HepG2 (cell line): Measurements from ENCODE around the gene DMAP1. TPM values are rescaled to one million over a fixed set of nuclear protein-coding genes. Genes with fewer than 3 reads are reported as not detected.
A peak's percentile ranks its signal among the peaks of the same experiment; 100 is the strongest.

Experiments used
- ATAC-seq: fragments of 200-7000 bp; cut with Tn5 transposase; 3 replicates; pipeline ENCODE4 v1.9.1; 2020; ENCODE audit warnings: mild to moderate bottlenecking, moderate library complexity
- BruUV-seq: library from RNA; stranded (reverse); fragments of 400-500 nt; replicated peaks from 2 replicates; lab custom pipeline; 2021; lab: Mats Ljungman, UMichigan
- CTCF ChIA-PET: fragments of 300-600 bp; formaldehyde crosslinking; extraction: SDS; loops from one replicate; lab custom pipeline; 2021; ENCODE audit warnings: low total read pairs, inconsistent platforms, low intra/inter-chr PET ratio; lab: Yijun Ruan, JAX
- POLR2A ChIA-PET: fragments of 350-600 bp; sonication (Branson Sonifier 250); formaldehyde crosslinking; loops from one replicate; lab custom pipeline; 2020; ENCODE audit warnings: antibody characterized with exemption, inconsistent platforms; lab: Yijun Ruan, JAX
- DNase-seq: peaks from one replicate; pipeline ENCODE4 v3.0.0-alpha.2; 2015; ENCODE audit warnings: low spot score
- FAIRE-seq: peaks from 3 replicates; lab custom pipeline; 2011; peaks lifted over from hg19 to GRCh38; lab: Jason Lieb, UNC
- H2AFZ ChIP-seq: one replicate; pipeline ENCODE4 v1.6.1; 2011; ENCODE audit warnings: low read length, inconsistent platforms
- H3K27ac ChIP-seq: fragments of 300-600 bp; 3 replicates; pipeline ENCODE4 v1.8.0; 2011; ENCODE audit warnings: mixed run types, mild to moderate bottlenecking, mixed read lengths, low read length, inconsistent platforms; ENCODE audit not compliant: insufficient read depth; ENCODE audit errors: extremely low read length
- H3K27me3 ChIP-seq, 2 experiments: fragments of 200-600 bp in 1 of 2; 2 replicates in 1 of 2; 3 replicates in 1 of 2; pipeline versions ENCODE4 v1.6.0 to v1.8.0; 2011; ENCODE audit warnings: low read length in 2 of 2, mild to moderate bottlenecking in 2 of 2, moderate library complexity in 2 of 2, inconsistent platforms in 1 of 2; ENCODE audit not compliant: insufficient read depth in 2 of 2, control insufficient read depth in 1 of 2
- H3K36me3 ChIP-seq, 2 experiments: fragments of 200-600 bp in 1 of 2; replicated peaks in 1 of 2; 2 replicates in 1 of 2; 3 replicates in 1 of 2; pipeline versions ENCODE4 v1.5.1 to v1.8.0; 2011; ENCODE audit warnings: low read length in 2 of 2, inconsistent platforms in 1 of 2; ENCODE audit not compliant: insufficient read depth in 2 of 2, control insufficient read depth in 1 of 2
- H3K4me1 ChIP-seq: 2 replicates; pipeline ENCODE4 v1.5.1; 2012; ENCODE audit warnings: low read length, inconsistent platforms; ENCODE audit not compliant: insufficient read depth
- H3K4me2 ChIP-seq: 2 replicates; pipeline ENCODE4 v1.6.0; 2011; ENCODE audit warnings: low read depth, low read length, inconsistent platforms
- H3K4me3 ChIP-seq, 3 experiments: fragments of 200-600 bp in 1 of 3; sonication (generic), shearing (Covaris generic) in 1 of 3; replicated peaks in 1 of 3; 2 replicates each; pipeline ENCODE4 v1.5.1; 2011 to 2016; ENCODE audit warnings: low read length in 3 of 3, inconsistent platforms in 2 of 3, low read depth in 2 of 3, mild to moderate bottlenecking in 2 of 3, control low read depth in 1 of 3, mixed read lengths in 1 of 3; ENCODE audit not compliant: insufficient read depth in 1 of 3
- H3K79me2 ChIP-seq: one replicate; pipeline ENCODE4 v1.6.1; 2011; ENCODE audit warnings: low read length, inconsistent platforms; ENCODE audit not compliant: insufficient read depth
- H3K9ac ChIP-seq: 2 replicates; pipeline ENCODE4 v1.6.0; 2011; ENCODE audit warnings: mild to moderate bottlenecking, low read depth, low read length, inconsistent platforms; ENCODE audit not compliant: insufficient read depth
- H3K9me3 ChIP-seq: 2 replicates; pipeline ENCODE4 v1.5.1; 2012; ENCODE audit warnings: mild to moderate bottlenecking, low read length
- H4K20me1 ChIP-seq: 2 replicates; pipeline ENCODE4 v1.6.0; 2011; ENCODE audit warnings: inconsistent platforms, mild to moderate bottlenecking, low read length, moderate library complexity; ENCODE audit not compliant: insufficient read depth
- ARHGAP35 ChIP-seq: sonication (generic); formaldehyde crosslinking; IDR thresholded peaks from 2 replicates; pipeline ENCODE4 v1.9.0; 2022; ENCODE audit warnings: mild to moderate bottlenecking, inconsistent platforms, moderate library complexity, missing genetic modification reagents, borderline replicate concordance
- GPN1 ChIP-seq: sonication (generic); formaldehyde crosslinking; IDR thresholded peaks from 2 replicates; pipeline ENCODE4 v1.5.1; 2020; ENCODE audit warnings: missing genetic modification reagents, borderline replicate concordance
- HNF4A ChIP-seq: sonication (generic); formaldehyde crosslinking; IDR thresholded peaks from 2 replicates; pipeline ENCODE4 v1.4.0; 2020; ENCODE audit warnings: missing genetic modification reagents
- HNRNPH1 ChIP-seq: fragments of 200-400 bp; formaldehyde crosslinking; optimal IDR thresholded peaks from 2 replicates; pipeline ENCODE3; 2017; ENCODE audit warnings: mild to moderate bottlenecking, low read depth, low read length
- MXD1 ChIP-seq: sonication (generic); formaldehyde crosslinking; IDR thresholded peaks from 2 replicates; pipeline ENCODE4 v1.4.0; 2020; ENCODE audit warnings: mild to moderate bottlenecking, missing genetic modification reagents
- NFYC ChIP-seq: IDR thresholded peaks from 2 replicates; pipeline ENCODE4 v1.6.1; 2016; ENCODE audit warnings: missing genetic modification reagents, missing compliant biosample characterization
- RAD21 ChIP-seq: fragments of 450-650 bp; formaldehyde crosslinking; IDR thresholded peaks from 2 replicates; pipeline ENCODE4 v1.5.0; 2020; ENCODE audit warnings: mild to moderate bottlenecking
- RCOR2 ChIP-seq: IDR thresholded peaks from 2 replicates; pipeline ENCODE4 v1.6.1; 2016; ENCODE audit warnings: missing biosample characterization, missing genetic modification reagents
- SALL2 ChIP-seq: sonication (generic); formaldehyde crosslinking; IDR thresholded peaks from 2 replicates; pipeline ENCODE4 v1.8.1; 2023; ENCODE audit warnings: mild to moderate bottlenecking, missing genetic modification reagents, inconsistent platforms
- SAP130 ChIP-seq: IDR thresholded peaks from 2 replicates; pipeline ENCODE4 v1.6.1; 2016; ENCODE audit warnings: low read depth
- ZMYM4 ChIP-seq: sonication (generic); formaldehyde crosslinking; IDR thresholded peaks from 2 replicates; pipeline ENCODE4 v1.8.1; 2023; ENCODE audit warnings: mild to moderate bottlenecking, missing genetic modification reagents
- ZNF326 ChIP-seq: sonication (generic); formaldehyde crosslinking; IDR thresholded peaks from 2 replicates; pipeline ENCODE4 v1.4.0; 2020; ENCODE audit warnings: missing genetic modification reagents, borderline replicate concordance
- ZNF687 ChIP-seq: sonication (generic); formaldehyde crosslinking; IDR thresholded peaks from 2 replicates; pipeline ENCODE4 v1.5.1; 2020; ENCODE audit warnings: mild to moderate bottlenecking, missing genetic modification reagents, moderate library complexity
- ZNF746 ChIP-seq: sonication (generic); formaldehyde crosslinking; IDR thresholded peaks from 2 replicates; pipeline ENCODE4 v1.8.0; 2022; ENCODE audit warnings: mild to moderate bottlenecking, missing genetic modification reagents
- WGBS: methylation state at CpG from one replicate; pipeline ENCODE4 v1.1.6; 2017; ENCODE audit warnings: low lambda C conversion rate; 5-methylcytosine and 5-hydroxymethylcytosine counted together
- in situ Hi-C: cut with HindIII; loops from 2 replicates; pipeline ENCODE4 v1.10.0; 2017; ENCODE audit warnings: low pct_unique_long_range_greater_than_20kb; ENCODE audit not compliant: extremely low pct_ligation_motif_present
- intact Hi-C: fragments of 100-400 bp; cut with micrococcal nuclease; formaldehyde crosslinking; loops from one replicate; pipeline ENCODE4 v1.10.0; 2022; ENCODE audit not compliant: unreplicated experiment
- polyA plus RNA-seq, 8 experiments: library from polyadenylated mRNA; depleted of rRNA in 3 of 8; stranded (reverse) in 7 of 8; unstranded in 1 of 8; fragments of >200 nt; fragmentation: Illumina TruSeq in 4 of 8; extraction: Trizol in 4 of 8; gene quantifications; 2 replicates each; pipeline versions ENCODE4 v1.2.1 to v1.2.3, GENCODE V29; 2011 to 2016; ENCODE audit warnings: low read depth in 4 of 8, missing spikeins in 1 of 8, mixed read lengths in 1 of 8; ENCODE audit not compliant: insufficient read depth in 1 of 8
- total RNA-seq, 5 experiments: library from RNA; depleted of rRNA; stranded (reverse); fragments of >200 nt; fragmentation: Illumina TruSeq; extraction: Trizol; gene quantifications; 2 replicates each; pipeline ENCODE4 v1.2.3, GENCODE V29; 2016; ENCODE audit warnings: low read depth in 1 of 5

Gene DMAP1
- total and polyA plus RNA-seq, 2 of the 13 experiments (the other 11 are each of a cell fraction or from before 2014, with no cell fraction given), result 17.6 to 32.7 TPM

GRCh38 chr1:44238660-44239059 lies 25.4 kb downstream of the DMAP1 start:
- H3K27ac ChIP-seq, result no peak overlapping the region
- FAIRE-seq (no peak), ATAC-seq (no peak), DNase-seq (no peak)
- H3K9me3 ChIP-seq, result no peaks in the 10 kb centered on the region
- intact Hi-C loops, result loop anchor here (5.0 kb wide), 1 partner anchor 79 kb away; no protein-coding TSS in a partner anchor
- in situ Hi-C loops, result loop anchor here (5.0 kb wide), 1 partner anchor 44 kb away; no protein-coding TSS in a partner anchor
- TF ChIP-seq ZNF326 (CRISPR knock-in tag) (no peak), SAP130 (CRISPR knock-in tag) (no peak), MXD1 (CRISPR knock-in tag) (no peak), SALL2 (no peak), HNRNPH1 (no peak), ZNF746 (no peak)
- no peak overlapping the region for H3K4me2 ChIP-seq
- no TSS peak for BruUV-seq
- no peaks in the 10 kb centered on the region for H3K27me3 ChIP-seq
- H3K9ac ChIP-seq, result no peak overlapping the region
- peaks cover 1 to 2% of the 10 kb centered on the region in 2 experiments; a peak in 2 of 5 replicates for H3K36me3 ChIP-seq
- no peaks in the 10 kb centered on the region for H4K20me1 ChIP-seq
- H3K4me3 ChIP-seq, result no peak overlapping the region
- WGBS, result 98% methylated on average over 3 of the region's 4 CpGs
- no peaks in the 10 kb centered on the region for H3K79me2 ChIP-seq
- CTCF ChIA-PET, result no interaction called here
- POLR2A ChIA-PET, result interaction anchor here (1.8 kb wide), 1 partner anchor 21 kb away, joined by 5 read pairs; no protein-coding TSS in a partner anchor
- peaks cover 22% of the 10 kb centered on the region for H3K4me1 ChIP-seq
- no peak overlapping the region for H2AFZ ChIP-seq

- DNase-seq (peak; percentile 48), FAIRE-seq (no peak), ATAC-seq (peak; percentile 75)
- Histone ChIP-seq H2AFZ (no peak overlapping the region), H3K27ac (peak overlapping the region; percentile 19), H3K4me1 (peaks cover 22% of the 10 kb centered on the region), H3K4me2 (peak overlapping the region; percentile 19; the same call in 1 of the 2 replicates), H3K4me3 (no peak overlapping the region), H4K20me1 (no peaks in the 10 kb centered on the region), H3K79me2 (no peaks in the 10 kb centered on the region), H3K27me3 (no peaks in the 10 kb centered on the region), H3K9ac (no peak overlapping the region), H3K9me3 (no peaks in the 10 kb centered on the region), H3K36me3 (peaks cover 1 to 8% of the 10 kb centered on the region in 2 experiments; a peak in 2 of 5 replicates)
- no TSS peak for BruUV-seq
- ChIA-PET CTCF (interaction anchor here (1.8 kb wide), 1 partner anchor 79 kb away, joined by 6 read pairs; no protein-coding TSS in a partner anchor), POLR2A (interaction anchor here (1.8 to 2.2 kb wide), 2 partner anchors 22 to 43 kb away, joined by 5 to 9 read pairs; no protein-coding TSS in a partner anchor)
- intact Hi-C loops (loop anchor here (5.0 kb wide), 1 partner anchor 78 kb away; no protein-coding TSS in a partner anchor), in situ Hi-C loops (loop anchor here (5.0 kb wide), 1 partner anchor 43 kb away; no protein-coding TSS in a partner anchor)
- WGBS, result 20% methylated on average over 4 of the region's 8 CpGs
- TF ChIP-seq RCOR2 (CRISPR knock-in tag), result no peak
- TF ChIP-seq RAD21 (CRISPR knock-in tag), result 0 out of 2 replicates have a peak, but pooled peaks have one; percentile 14
- peak; percentile 64 for TF ChIP-seq ZNF687 (CRISPR knock-in tag)
- TF ChIP-seq ARHGAP35, result no peak
- no peak for TF ChIP-seq ZMYM4 (CRISPR knock-in tag)
- no peak for TF ChIP-seq NFYC
- no peak for TF ChIP-seq GPN1 (CRISPR knock-in tag)
- TF ChIP-seq HNF4A (CRISPR knock-in tag), result peak; percentile 64
These were observed 26.2 kb downstream of the DMAP1 start for GRCh38 chr1:44239331-44239960.
